Mesendoderm (in vitro differentiated cells): ENCODE results near the gene MMP28.

Experiments used
- DNase-seq: peaks from one replicate; pipeline ENCODE4 v3.0.0; 2013
- H2AK5ac ChIP-seq: 2 replicates; pipeline ENCODE4 v1.6.1; 2013; ENCODE audit warnings: low read length, inconsistent platforms
- H2BK120ac ChIP-seq: 2 replicates; pipeline ENCODE4 v1.6.1; 2013; ENCODE audit warnings: low read depth, mild to moderate bottlenecking, low read length, moderate library complexity, mixed read lengths
- H2BK15ac ChIP-seq: replicated peaks from 2 replicates; pipeline ENCODE4 v1.6.1; 2013; ENCODE audit warnings: low read depth, mild to moderate bottlenecking, moderate library complexity
- H2BK5ac ChIP-seq: 2 replicates; pipeline ENCODE4 v1.6.1; 2013; ENCODE audit warnings: low read length, inconsistent platforms
- H3K18ac ChIP-seq: 2 replicates; pipeline ENCODE4 v1.6.1; 2013; ENCODE audit warnings: mild to moderate bottlenecking, low read length, mixed read lengths
- H3K23ac ChIP-seq: one replicate; pipeline ENCODE4 v1.6.1; 2013; ENCODE audit warnings: low read length
- H3K27ac ChIP-seq: 2 replicates; pipeline ENCODE4 v1.5.1; 2013; ENCODE audit warnings: low read depth, mild to moderate bottlenecking, inconsistent platforms, low read length, moderate library complexity
- H3K27me3 ChIP-seq: 2 replicates; pipeline ENCODE4 v1.6.1; 2013; ENCODE audit warnings: low read length, control low read depth, mild to moderate bottlenecking, inconsistent platforms; ENCODE audit not compliant: insufficient read depth, poor library complexity
- H3K36me3 ChIP-seq: 2 replicates; pipeline ENCODE4 v1.6.1; 2013; ENCODE audit warnings: low read length, inconsistent platforms; ENCODE audit not compliant: control insufficient read depth, insufficient read depth
- H3K4ac ChIP-seq: one replicate; pipeline ENCODE4 v1.6.1; 2013; ENCODE audit warnings: low read depth, mild to moderate bottlenecking, low read length, moderate library complexity
- H3K4me1 ChIP-seq: 2 replicates; pipeline ENCODE4 v1.6.1; 2013; ENCODE audit warnings: low read depth, low read length, inconsistent platforms; ENCODE audit not compliant: control insufficient read depth
- H3K4me2 ChIP-seq: 2 replicates; pipeline ENCODE4 v1.6.1; 2013; ENCODE audit warnings: low read length
- H3K4me3 ChIP-seq: 2 replicates; pipeline ENCODE4 v1.5.1; 2013; ENCODE audit warnings: mild to moderate bottlenecking, low read length
- H3K56ac ChIP-seq: one replicate; pipeline ENCODE4 v1.6.1; 2013; ENCODE audit warnings: low read length
- H3K79me1 ChIP-seq: 2 replicates; pipeline ENCODE4 v1.6.1; 2013; ENCODE audit warnings: low read length, inconsistent platforms
- H3K79me2 ChIP-seq: 2 replicates; pipeline ENCODE4 v1.6.1; 2013; ENCODE audit warnings: mild to moderate bottlenecking, low read length; ENCODE audit not compliant: control insufficient read depth, insufficient read depth
- H3K9ac ChIP-seq: 2 replicates; pipeline ENCODE4 v1.6.1; 2013; ENCODE audit warnings: low read length, inconsistent platforms
- H4K5ac ChIP-seq: one replicate; pipeline ENCODE4 v1.6.1; 2013; ENCODE audit warnings: low read length
- H4K8ac ChIP-seq: one replicate; pipeline ENCODE4 v1.6.1; 2013; ENCODE audit warnings: low read depth, mild to moderate bottlenecking, control low read depth, low read length, moderate library complexity
- WGBS: extraction: QIAGEN DNeasy Blood & Tissue Kit; methylation state at CpG from one replicate; pipeline ENCODE4 v1.1.7; 2013; ENCODE audit warnings: low lambda C conversion rate, missing lambda C conversion rate; ENCODE audit not compliant: insufficient coverage; ENCODE audit errors: extremely low coverage; 5-methylcytosine and 5-hydroxymethylcytosine counted together

The MMP28 gene

DNA sequence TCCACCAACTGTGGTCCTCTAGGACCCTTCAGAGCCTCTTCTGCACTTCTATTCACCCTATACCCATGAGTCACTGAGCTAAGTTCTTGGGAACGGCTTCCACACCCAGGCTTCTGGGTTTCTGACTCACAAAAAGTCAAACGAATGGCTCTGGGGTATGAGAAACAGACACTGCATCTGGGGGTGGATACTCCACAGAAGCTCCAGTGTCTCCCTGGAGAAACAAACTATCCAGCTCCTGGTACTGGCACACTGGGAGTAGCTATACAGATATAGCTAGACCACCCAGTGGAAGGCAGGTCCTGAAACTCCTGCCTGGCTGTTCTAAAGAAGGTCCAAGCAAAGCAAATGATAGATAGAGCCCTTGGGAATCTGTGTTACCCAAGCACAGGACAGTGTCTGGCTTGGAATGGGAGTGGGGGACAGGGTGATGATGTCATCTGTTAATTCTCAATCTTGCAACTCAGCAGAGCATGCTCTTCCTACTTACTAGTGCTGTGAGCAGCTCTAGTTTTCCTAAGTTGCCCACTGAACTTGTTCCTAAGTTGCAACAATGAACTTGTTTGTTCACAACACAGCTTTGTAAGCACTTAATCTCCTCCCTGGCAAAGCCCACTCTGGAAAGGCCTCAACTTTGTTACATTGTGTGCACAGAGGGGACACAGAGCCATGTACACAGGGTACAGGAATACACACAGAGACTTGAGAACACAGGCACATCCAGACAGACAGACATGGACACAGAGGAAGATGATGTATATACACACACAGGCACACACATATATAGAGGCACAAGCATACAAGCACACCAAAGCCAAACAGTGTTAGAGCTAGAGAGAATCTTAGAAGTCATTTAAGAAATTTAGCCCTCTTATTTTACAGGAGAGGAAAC is 6.7 kb downstream of the MMP28 start:
- H3K18ac ChIP-seq, result no peak overlapping the region
- H3K4ac ChIP-seq, result no peak overlapping the region
- no CpG with 5 or more reads among the region's 2 CpGs for WGBS
- no peak overlapping the region for H2BK5ac ChIP-seq
- H3K9ac ChIP-seq, result no peak overlapping the region
- H3K27ac ChIP-seq, result no peak overlapping the region
- peaks cover 4% of the 10 kb centered on the region for H3K27me3 ChIP-seq
- no peak overlapping the region for H2BK120ac ChIP-seq
- H4K5ac ChIP-seq, result no peak overlapping the region
- no peaks in the 10 kb centered on the region for H3K36me3 ChIP-seq
- no peak overlapping the region for H4K8ac ChIP-seq
- no peak overlapping the region for H3K4me3 ChIP-seq
- H3K4me2 ChIP-seq, result no peak overlapping the region
- H2BK15ac ChIP-seq, result no peak overlapping the region
- no peaks in the 10 kb centered on the region for H3K79me1 ChIP-seq
- H2AK5ac ChIP-seq, result no peak overlapping the region
- DNase-seq, result no peak
- H3K4me1 ChIP-seq, result no peaks in the 10 kb centered on the region
- H3K56ac ChIP-seq, result peak overlapping the region; percentile 17
- H3K79me2 ChIP-seq, result no peaks in the 10 kb centered on the region
- H3K23ac ChIP-seq, result no peak overlapping the region

DNA sequence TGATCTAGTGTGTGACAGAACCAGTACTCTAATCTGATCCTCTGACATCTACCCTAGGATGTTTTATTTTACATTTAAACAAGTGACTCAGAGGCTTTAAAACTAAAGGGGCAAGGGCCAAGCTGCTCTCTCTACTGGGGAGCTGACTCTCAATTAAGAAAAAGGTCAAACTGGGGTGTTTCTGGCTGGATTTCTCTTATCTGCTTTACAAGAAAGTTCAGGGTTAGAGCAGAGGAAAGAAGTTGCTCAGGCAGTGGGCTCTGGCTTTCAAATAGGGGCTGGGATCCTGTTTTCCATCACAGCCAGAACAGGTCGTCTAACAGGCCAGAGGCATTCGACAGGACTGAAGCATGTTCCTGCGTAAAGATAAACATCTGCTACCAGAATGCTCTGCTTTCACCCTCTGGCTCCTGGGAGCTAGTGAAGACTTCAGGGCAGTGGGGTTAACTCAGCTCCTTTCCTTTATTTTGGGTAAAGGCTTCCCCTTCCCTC is 8.5 kb downstream of the MMP28 start:
- DNase-seq, result no peak
- Histone ChIP-seq H3K9ac (no peak overlapping the region), H3K4me3 (no peak overlapping the region), H2AK5ac (no peak overlapping the region), H2BK5ac (no peak overlapping the region), H3K4ac (no peak overlapping the region), H3K27me3 (no peaks in the 10 kb centered on the region), H3K23ac (no peak overlapping the region), H2BK120ac (no peak overlapping the region), H3K56ac (no peak overlapping the region), H3K27ac (no peak overlapping the region), H3K79me2 (no peaks in the 10 kb centered on the region), H3K79me1 (no peaks in the 10 kb centered on the region), H3K18ac (no peak overlapping the region), H3K4me1 (no peaks in the 10 kb centered on the region), H2BK15ac (no peak overlapping the region), H3K36me3 (no peaks in the 10 kb centered on the region), H4K5ac (no peak overlapping the region), H4K8ac (no peak overlapping the region), H3K4me2 (no peak overlapping the region)
- WGBS, result no CpG with 5 or more reads among the region's 3 CpGs

DNA sequence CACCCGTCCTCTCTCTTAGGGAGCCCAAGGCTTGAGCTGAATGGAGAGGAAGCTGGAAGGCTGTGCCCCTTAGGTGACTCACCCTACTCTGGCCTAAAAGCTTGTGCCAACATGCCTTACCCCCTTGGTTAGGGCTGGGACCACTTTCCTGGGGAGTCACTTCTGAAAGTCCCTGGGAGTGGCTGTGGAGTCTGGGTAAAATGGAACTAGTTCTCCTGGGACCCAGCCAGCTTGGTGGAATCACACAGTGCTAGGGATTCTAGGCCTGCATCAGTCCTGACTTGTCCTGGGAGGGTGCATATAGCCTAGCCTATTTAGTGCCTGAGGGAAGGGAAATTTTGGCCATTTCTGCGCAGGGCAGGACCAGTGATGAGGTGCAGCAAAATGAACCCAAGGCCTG is 10.5 kb downstream of the MMP28 start:
- H3K18ac ChIP-seq, result no peak overlapping the region
- no peak overlapping the region for H3K23ac ChIP-seq
- no peak overlapping the region for H3K27ac ChIP-seq
- no peaks in the 10 kb centered on the region for H3K36me3 ChIP-seq
- no peak overlapping the region for H3K4me3 ChIP-seq
- no peak overlapping the region for H2BK120ac ChIP-seq
- no peak overlapping the region for H2BK15ac ChIP-seq
- H3K27me3 ChIP-seq, result no peaks in the 10 kb centered on the region
- no peak overlapping the region for H2AK5ac ChIP-seq
- H3K9ac ChIP-seq, result no peak overlapping the region
- WGBS, result no CpG with 5 or more reads among the region's 2 CpGs
- H3K79me2 ChIP-seq, result no peaks in the 10 kb centered on the region
- no peak for DNase-seq
- no peak overlapping the region for H4K8ac ChIP-seq
- H3K4me2 ChIP-seq, result no peak overlapping the region
- no peak overlapping the region for H3K4ac ChIP-seq
- no peak overlapping the region for H4K5ac ChIP-seq
- H3K79me1 ChIP-seq, result no peaks in the 10 kb centered on the region
- H3K56ac ChIP-seq, result no peak overlapping the region
- H2BK5ac ChIP-seq, result no peak overlapping the region
- no peaks in the 10 kb centered on the region for H3K4me1 ChIP-seq

DNA sequence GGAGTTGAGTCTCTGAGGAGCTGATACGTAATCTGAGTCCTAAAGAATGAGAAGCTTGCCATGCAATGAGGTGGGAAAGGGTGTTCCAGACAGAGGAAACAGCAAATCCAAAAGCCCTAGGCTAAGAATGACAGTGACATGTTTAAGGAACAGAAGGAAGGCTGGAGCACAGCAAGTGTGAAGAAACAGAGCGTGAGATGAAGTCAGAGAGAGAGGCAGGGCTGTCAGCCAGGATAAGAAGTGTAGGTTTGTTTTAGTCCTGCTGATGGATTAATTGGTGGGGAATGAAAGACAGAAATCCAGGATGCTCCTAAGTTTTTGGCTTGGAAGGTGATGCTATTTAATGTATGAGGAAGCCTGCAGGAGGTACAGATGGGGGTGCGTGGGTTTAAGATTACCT is 14.5 kb downstream of the MMP28 start:
- Histone ChIP-seq H3K36me3 (no peaks in the 10 kb centered on the region), H3K23ac (no peak overlapping the region), H2BK120ac (no peak overlapping the region), H3K27ac (no peak overlapping the region), H3K79me1 (no peaks in the 10 kb centered on the region), H3K4me2 (no peak overlapping the region), H3K4me1 (no peaks in the 10 kb centered on the region), H3K9ac (no peak overlapping the region), H3K4ac (no peak overlapping the region), H3K27me3 (no peaks in the 10 kb centered on the region), H3K56ac (peak overlapping the region; percentile 25), H2BK15ac (no peak overlapping the region), H3K4me3 (no peak overlapping the region), H3K18ac (no peak overlapping the region), H4K8ac (no peak overlapping the region), H2BK5ac (no peak overlapping the region), H3K79me2 (no peaks in the 10 kb centered on the region), H4K5ac (no peak overlapping the region), H2AK5ac (no peak overlapping the region)
- WGBS, result no CpG with 5 or more reads among the region's 3 CpGs
- no peak for DNase-seq

DNA sequence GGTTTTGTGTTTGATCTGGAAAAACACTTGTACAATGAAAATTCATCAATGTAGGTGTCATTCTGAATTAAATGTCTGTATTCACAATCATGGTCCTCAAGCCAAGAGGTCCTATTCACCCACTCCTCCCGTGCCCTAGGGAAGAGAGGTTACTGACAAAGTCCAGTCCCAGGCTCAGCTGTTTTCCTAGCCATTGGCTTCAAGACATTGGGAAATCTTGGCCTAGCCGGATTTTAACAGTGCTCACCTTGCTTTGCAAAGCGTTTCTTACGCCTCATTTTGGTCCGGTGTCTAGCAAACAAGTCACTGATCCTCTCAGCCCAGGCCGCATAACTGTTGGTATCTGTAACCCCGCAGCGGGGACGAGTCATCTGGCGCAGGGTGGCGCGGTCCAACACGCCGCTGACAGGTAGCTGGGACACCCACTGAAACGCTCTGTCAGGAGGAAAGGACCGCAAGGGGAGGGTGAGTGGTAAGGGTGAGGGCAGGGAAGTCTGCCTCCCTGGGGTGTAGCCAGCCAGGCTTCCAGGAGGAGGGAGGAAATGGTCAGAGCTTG is 16.7 kb downstream of the MMP28 start:
- Histone ChIP-seq H3K36me3 (no peaks in the 10 kb centered on the region), H3K23ac (no peak overlapping the region), H3K4me3 (no peak overlapping the region), H3K4ac (no peak overlapping the region), H3K4me2 (no peak overlapping the region), H3K9ac (no peak overlapping the region), H3K79me1 (no peaks in the 10 kb centered on the region), H3K56ac (no peak overlapping the region), H3K27ac (no peak overlapping the region), H2BK120ac (no peak overlapping the region), H3K18ac (no peak overlapping the region), H3K79me2 (no peaks in the 10 kb centered on the region), H4K5ac (no peak overlapping the region), H2AK5ac (no peak overlapping the region), H2BK15ac (no peak overlapping the region), H4K8ac (no peak overlapping the region), H2BK5ac (no peak overlapping the region), H3K27me3 (no peaks in the 10 kb centered on the region), H3K4me1 (no peaks in the 10 kb centered on the region)
- no CpG with 5 or more reads among the region's 16 CpGs for WGBS
- DNase-seq, result no peak
